ENCODE results near the gene TBX19. TPM values are rescaled to one million over a fixed set of nuclear protein-coding genes. Genes with fewer than 3 reads are reported as not detected.

TBX19 gene
- total RNA-seq, 2 donors from 2014 or later: 2.2 to 2.5 TPM

DNA sequence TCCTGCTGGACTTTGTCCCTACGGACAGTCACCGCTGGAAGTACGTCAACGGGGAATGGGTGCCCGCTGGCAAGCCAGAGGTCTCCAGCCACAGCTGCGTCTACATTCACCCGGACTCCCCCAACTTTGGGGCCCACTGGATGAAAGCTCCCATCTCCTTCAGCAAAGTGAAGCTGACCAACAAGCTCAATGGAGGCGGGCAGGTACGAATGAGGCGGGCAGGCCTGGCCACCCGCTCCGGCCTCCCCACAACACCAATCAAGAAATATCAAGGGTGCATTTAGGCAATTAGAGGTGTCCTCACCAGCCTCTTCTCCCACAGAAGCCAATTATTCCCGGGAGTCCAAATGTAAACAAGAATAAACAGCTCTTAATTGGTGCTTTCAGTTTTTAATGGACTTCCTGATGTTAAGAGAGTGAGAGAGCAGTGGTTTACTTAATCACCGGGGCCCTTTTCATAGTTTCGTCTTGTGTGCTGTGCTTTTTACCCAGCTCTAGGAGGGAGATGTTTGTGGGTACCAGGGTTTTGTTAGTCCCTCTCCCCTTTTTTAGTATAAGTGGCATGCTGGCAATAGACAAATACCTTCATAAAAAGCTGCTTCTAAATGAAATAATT lies 10.7 kb downstream of the TBX19 start:
- Histone ChIP-seq H3K9ac (ENCODE audit: extremely low read depth, low read length, poor library complexity, severe bottlenecking) (no peak overlapping the region), H3K36me3 (ENCODE audit: control insufficient read depth, insufficient read depth, low read length) (no peaks in the 10 kb centered on the region), H3K27ac (ENCODE audit: low read depth, low read length) (no peak overlapping the region), H3K9me3 (ENCODE audit: control insufficient read depth, low read length) (no peaks in the 10 kb centered on the region), H3K4me1 (ENCODE audit: control insufficient read depth, insufficient read depth, low read length) (no peaks in the 10 kb centered on the region), H3K4me3 (ENCODE audit: low read length) (no peak overlapping the region), H3K27me3 (ENCODE audit: control insufficient read depth, insufficient read depth, low read length, poor library complexity, severe bottlenecking) (no peaks in the 10 kb centered on the region)
- Mint-ChIP-seq H3K4me1 (peaks cover 13% of the 10 kb centered on the region), H3K9me3 (no peaks in the 10 kb centered on the region), H3K36me3 (ENCODE audit: low read depth) (no peaks in the 10 kb centered on the region), H3K27ac (no peak overlapping the region), H3K27me3 (ENCODE audit: insufficient read depth) (no peaks in the 10 kb centered on the region), H3K4me3 (no peak overlapping the region)
- 92% methylated on average over 7 to 15 of the region's 15 CpGs for WGBS, 2 experiments (ENCODE audit: insufficient coverage in 1 of 2, insufficient read length in 1 of 2)
- TF ChIP-seq CTCF (conservative IDR thresholded peaks at IDR 0.05): no peak
- DNase-seq: no peak

GRCh38 chr1:168293356-168293755 lies 12.7 kb downstream of the TBX19 start:
- no peaks in the 10 kb centered on the region for H3K9me3 ChIP-seq (ENCODE audit: control insufficient read depth, low read length)
- no peaks in the 10 kb centered on the region for H3K36me3 Mint-ChIP-seq (ENCODE audit: low read depth)
- no peak overlapping the region for H3K4me3 ChIP-seq (ENCODE audit: low read length)
- peaks cover 18% of the 10 kb centered on the region for H3K4me1 Mint-ChIP-seq
- DNase-seq: no peak
- 81% methylated on average over 1 of the region's 1 CpG; no CpG with 5 or more reads in 1 of the 2 experiments for WGBS, 2 experiments (ENCODE audit: insufficient coverage in 1 of 2, insufficient read length in 1 of 2)
- H3K27me3 ChIP-seq (ENCODE audit: control insufficient read depth, insufficient read depth, low read length, poor library complexity, severe bottlenecking): no peaks in the 10 kb centered on the region
- H3K9ac ChIP-seq (ENCODE audit: extremely low read depth, low read length, poor library complexity, severe bottlenecking): no peak overlapping the region
- TF ChIP-seq CTCF (conservative IDR thresholded peaks at IDR 0.05): no peak
- H3K9me3 Mint-ChIP-seq: no peaks in the 10 kb centered on the region
- no peak overlapping the region for H3K27ac Mint-ChIP-seq
- H3K36me3 ChIP-seq (ENCODE audit: control insufficient read depth, insufficient read depth, low read length): no peaks in the 10 kb centered on the region
- no peak overlapping the region for H3K27ac ChIP-seq (ENCODE audit: low read depth, low read length)
- no peaks in the 10 kb centered on the region for H3K27me3 Mint-ChIP-seq (ENCODE audit: insufficient read depth)
- H3K4me3 Mint-ChIP-seq: no peak overlapping the region
- H3K4me1 ChIP-seq (ENCODE audit: control insufficient read depth, insufficient read depth, low read length): no peaks in the 10 kb centered on the region

- Histone ChIP-seq H3K4me1 (ENCODE audit: control insufficient read depth, insufficient read depth, low read length) (no peaks in the 10 kb centered on the region), H3K9ac (ENCODE audit: extremely low read depth, low read length, poor library complexity, severe bottlenecking) (no peak overlapping the region), H3K27me3 (ENCODE audit: control insufficient read depth, insufficient read depth, low read length, poor library complexity, severe bottlenecking) (no peaks in the 10 kb centered on the region), H3K27ac (ENCODE audit: low read depth, low read length) (no peak overlapping the region), H3K9me3 (ENCODE audit: control insufficient read depth, low read length) (no peaks in the 10 kb centered on the region), H3K4me3 (ENCODE audit: low read length) (no peak overlapping the region), H3K36me3 (ENCODE audit: control insufficient read depth, insufficient read depth, low read length) (no peaks in the 10 kb centered on the region)
- 91 to 96% methylated on average over 4 to 8 of the region's 8 CpGs for WGBS, 2 experiments (ENCODE audit: insufficient coverage in 1 of 2, insufficient read length in 1 of 2)
- no peak overlapping the region for H3K27ac Mint-ChIP-seq
- H3K36me3 Mint-ChIP-seq (ENCODE audit: low read depth): no peaks in the 10 kb centered on the region
- no peak overlapping the region for H3K4me3 Mint-ChIP-seq
- H3K4me1 Mint-ChIP-seq: peaks cover 18% of the 10 kb centered on the region
- H3K27me3 Mint-ChIP-seq (ENCODE audit: insufficient read depth): no peaks in the 10 kb centered on the region
- H3K9me3 Mint-ChIP-seq: no peaks in the 10 kb centered on the region
- no peak for DNase-seq
- TF ChIP-seq CTCF (conservative IDR thresholded peaks at IDR 0.05): no peak
These were observed 14.9 kb downstream of the TBX19 start for GRCh38 chr1:168295411-168296114.

All from endodermal cell (in vitro differentiated cells).